Activated T-helper 1 cell treated with anti-CD3 and anti-CD28 coated beads, Interleukin-2, amount 50 U/mL, for 16 hours (primary cell): ENCODE results near the gene KAT14.
"Not testable (repeated sequence)": the region's sequence is repeated elsewhere in the genome, so short reads cannot be mapped to it uniquely, and the experiment has no call there.

Source experiments
- DNase-seq, 2 donors: peaks; one replicate each; pipeline ENCODE4 v3.0.0-alpha.2; 2020; ENCODE audit warnings: low read depth in 1 of 2, low spot score in 1 of 2

Gene KAT14

GRCh38 chr20:18215566-18215965, 77.9 kb downstream of the KAT14 start:
- DNase-seq = no peak

- no peak for DNase-seq
Observed at GRCh38 chr20:18218280-18218679, 80.6 kb downstream of the KAT14 start.

DNA sequence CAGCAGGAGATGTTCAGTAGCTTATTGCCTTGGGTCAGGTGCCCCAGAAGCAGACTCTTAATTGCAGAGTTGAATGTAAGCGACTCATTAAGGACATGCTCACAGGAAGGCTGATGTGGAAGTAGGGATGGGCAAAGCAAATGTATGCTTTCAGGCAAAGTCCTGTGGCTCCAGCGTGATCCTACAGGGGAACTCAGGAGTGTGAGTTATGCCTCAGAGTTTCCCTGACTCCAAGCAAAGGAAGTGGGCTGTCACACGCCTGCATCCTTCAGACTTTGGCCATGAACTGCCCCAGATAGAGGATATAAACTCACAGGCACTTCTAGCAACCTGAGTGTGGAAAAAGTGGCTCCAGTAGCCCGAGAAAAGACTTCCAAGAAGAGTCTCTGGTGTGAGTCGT, 85.7 kb downstream of the KAT14 start:
- DNase-seq = no peak

- no peak for DNase-seq
Observed at GRCh38 chr20:18224968-18225568, 87.4 kb downstream of the KAT14 start.

- DNase-seq = no peak
Observed at GRCh38 chr20:18225632-18226031, 88.0 kb downstream of the KAT14 start.

- DNase-seq = not testable (repeated sequence)
Observed at GRCh38 chr20:18226741-18227140, 89.1 kb downstream of the KAT14 start.

GRCh38 chr20:18233408-18233943, 95.8 kb downstream of the KAT14 start:
- no peak for DNase-seq
